ENCODE results near the gene ZNF804A. TPM values are rescaled to one million over a fixed set of nuclear protein-coding genes. Genes with fewer than 3 reads are reported as not detected.

The ZNF804A gene
- total RNA-seq, 1 donor from 2014 or later = 2.3 TPM

DNA sequence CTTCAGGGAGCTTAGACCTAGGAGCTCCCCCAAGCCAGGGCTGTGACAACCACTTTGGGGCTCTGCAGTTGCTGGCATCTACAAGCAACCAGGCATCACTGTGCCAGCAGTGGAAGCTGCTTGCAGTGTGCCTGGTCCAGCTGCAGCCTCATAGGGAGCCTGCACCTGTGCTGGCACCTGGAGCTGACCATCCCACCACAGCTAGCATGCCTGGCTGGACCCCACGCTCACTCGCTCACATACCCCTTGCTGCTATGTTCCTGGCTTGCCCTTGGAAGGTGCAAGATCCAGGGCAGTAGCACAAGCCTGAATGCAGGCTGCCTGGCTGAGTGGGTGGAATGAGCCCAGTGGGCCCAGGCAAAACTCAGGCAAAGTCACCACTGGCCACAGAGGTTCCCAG, 82.5 kb downstream of the ZNF804A start:
- H3K27ac Mint-ChIP-seq = no peak overlapping the region
- H3K9me3 Mint-ChIP-seq = peaks cover 2% of the 10 kb centered on the region
- no peak for DNase-seq
- ChIA-PET POLR2A (no interaction called here), CTCF (interaction anchor here (0.5 kb wide), 1 partner anchor 30 kb away, joined by 3 read pairs; no protein-coding TSS in a partner anchor)
- H3K36me3 Mint-ChIP-seq (ENCODE audit: low read depth) = no peaks in the 10 kb centered on the region
- TF ChIP-seq CTCF (IDR thresholded peaks at IDR 0.05) = no peak
- intact Hi-C loops (cut with micrococcal nuclease) = no loop called here
- no peaks in the 10 kb centered on the region for H3K4me1 Mint-ChIP-seq
- no peak for ATAC-seq (ENCODE audit: low read depth)
- no peaks in the 10 kb centered on the region for H3K27me3 Mint-ChIP-seq
- H3K4me3 Mint-ChIP-seq = no peak overlapping the region

DNA sequence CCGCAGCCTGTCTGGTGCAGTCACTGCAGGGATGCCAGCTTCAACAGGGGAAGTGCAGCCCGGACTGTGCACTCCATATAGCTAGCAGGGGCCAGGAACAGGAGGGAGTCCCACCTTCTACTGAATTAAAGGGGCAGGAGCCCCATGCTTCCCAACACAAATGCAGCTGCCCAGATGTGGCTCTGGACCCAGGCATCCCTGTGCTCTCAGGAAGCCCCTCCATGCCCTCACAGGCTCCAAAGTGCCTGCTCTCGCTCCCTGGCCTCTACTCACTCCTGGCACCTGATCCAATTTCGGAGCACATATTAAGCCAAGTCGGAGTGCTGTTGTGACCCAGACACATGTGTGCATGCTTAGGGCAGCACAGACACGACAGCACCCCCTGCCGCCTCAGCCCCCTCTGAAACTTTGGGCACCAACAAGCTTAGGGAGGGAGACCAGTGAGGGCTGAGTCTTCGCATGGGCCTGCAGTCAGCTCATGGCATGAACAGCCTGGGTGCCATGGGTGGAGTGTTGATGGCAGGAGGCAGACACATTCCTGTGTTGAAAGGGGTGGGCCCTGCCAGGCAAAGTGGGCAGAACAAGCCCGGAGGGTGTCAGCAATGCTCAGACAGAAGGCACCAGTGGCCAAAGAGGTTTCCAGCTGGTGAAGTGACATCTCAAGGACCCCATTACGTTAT, 83.5 kb downstream of the ZNF804A start:
- ChIA-PET CTCF (no interaction called here), POLR2A (no interaction called here)
- H3K9me3 Mint-ChIP-seq = peaks cover 2% of the 10 kb centered on the region
- DNase-seq = no peak
- H3K27me3 Mint-ChIP-seq = no peaks in the 10 kb centered on the region
- no peak for TF ChIP-seq CTCF (IDR thresholded peaks at IDR 0.05)
- H3K27ac Mint-ChIP-seq = no peak overlapping the region
- H3K4me3 Mint-ChIP-seq = no peak overlapping the region
- H3K4me1 Mint-ChIP-seq = no peaks in the 10 kb centered on the region
- no peaks in the 10 kb centered on the region for H3K36me3 Mint-ChIP-seq (ENCODE audit: low read depth)
- intact Hi-C loops (cut with micrococcal nuclease) = no loop called here
- ATAC-seq (ENCODE audit: low read depth) = no peak

DNA sequence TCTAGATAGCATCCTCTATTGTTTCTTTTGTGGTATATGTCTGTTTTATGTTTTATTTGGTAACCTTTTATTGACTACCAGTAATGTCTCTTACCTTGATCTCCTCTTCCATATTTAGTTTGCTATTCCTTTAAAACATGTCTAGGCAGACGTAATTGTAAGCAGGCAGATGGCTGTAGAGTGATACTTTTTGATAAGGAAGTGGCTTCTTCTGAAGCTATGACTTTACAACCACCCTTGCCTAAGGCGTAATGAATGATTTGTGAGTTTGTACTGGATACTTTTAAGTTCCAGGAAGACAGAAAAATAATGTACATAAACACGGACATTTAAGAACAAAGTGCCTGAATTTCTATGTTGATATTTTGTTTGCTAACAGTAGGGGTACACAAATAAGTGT, 85.6 kb downstream of the ZNF804A start:
- CTCF ChIA-PET = no interaction called here
- intact Hi-C loops (cut with micrococcal nuclease) = no loop called here
- no peak for TF ChIP-seq CTCF (IDR thresholded peaks at IDR 0.05)
- no peaks in the 10 kb centered on the region for H3K4me1 Mint-ChIP-seq
- H3K27ac Mint-ChIP-seq = no peak overlapping the region
- H3K9me3 Mint-ChIP-seq = peaks cover 2% of the 10 kb centered on the region
- no peak for DNase-seq
- no peak for ATAC-seq (ENCODE audit: low read depth)
- no peak overlapping the region for H3K4me3 Mint-ChIP-seq
- POLR2A ChIA-PET = no interaction called here
- no peaks in the 10 kb centered on the region for H3K36me3 Mint-ChIP-seq (ENCODE audit: low read depth)
- H3K27me3 Mint-ChIP-seq = no peaks in the 10 kb centered on the region

- H3K4me3 Mint-ChIP-seq = no peak overlapping the region
- ATAC-seq (ENCODE audit: low read depth) (no peak), DNase-seq (no peak)
- H3K4me1 Mint-ChIP-seq = no peaks in the 10 kb centered on the region
- no peaks in the 10 kb centered on the region for H3K9me3 Mint-ChIP-seq
- CTCF ChIA-PET = no interaction called here
- H3K36me3 Mint-ChIP-seq (ENCODE audit: low read depth) = no peaks in the 10 kb centered on the region
- no peak overlapping the region for H3K27ac Mint-ChIP-seq
- H3K27me3 Mint-ChIP-seq = no peaks in the 10 kb centered on the region
- TF ChIP-seq CTCF (IDR thresholded peaks at IDR 0.05) = no peak
- POLR2A ChIA-PET = no interaction called here
- intact Hi-C loops (cut with micrococcal nuclease) = no loop called here
Measured at GRCh38 chr2:184685999-184686841, 87.9 kb downstream of the ZNF804A start.

DNA sequence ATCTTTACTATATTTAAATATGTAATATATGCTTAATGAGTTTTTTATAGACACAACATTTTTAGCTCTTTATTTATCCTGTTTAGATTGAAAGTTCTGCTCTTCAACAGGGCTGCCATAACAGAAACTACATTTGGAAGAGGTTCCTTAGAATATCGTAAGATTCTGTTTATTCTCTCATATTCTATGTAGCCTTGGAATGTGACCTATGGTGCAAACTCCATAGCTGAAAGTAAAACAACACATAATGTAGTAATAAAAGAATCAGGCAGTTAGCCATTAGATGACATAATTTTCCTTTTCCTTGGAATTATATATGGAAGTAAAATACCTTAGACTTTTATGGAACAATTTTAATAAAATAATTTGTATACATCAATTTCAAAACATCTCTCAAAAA, 91.3 kb downstream of the ZNF804A start:
- no peak overlapping the region for H3K4me3 Mint-ChIP-seq
- H3K27me3 Mint-ChIP-seq = no peaks in the 10 kb centered on the region
- no peak overlapping the region for H3K27ac Mint-ChIP-seq
- no peaks in the 10 kb centered on the region for H3K4me1 Mint-ChIP-seq
- ChIA-PET POLR2A (no interaction called here), CTCF (no interaction called here)
- TF ChIP-seq CTCF (IDR thresholded peaks at IDR 0.05) = no peak
- intact Hi-C loops (cut with micrococcal nuclease) = no loop called here
- no peaks in the 10 kb centered on the region for H3K9me3 Mint-ChIP-seq
- no peaks in the 10 kb centered on the region for H3K36me3 Mint-ChIP-seq (ENCODE audit: low read depth)
- no peak for ATAC-seq (ENCODE audit: low read depth)
- no peak for DNase-seq

All from activated B cell treated with CpG ODN at 0.5 μM for 24 hours (primary cell).